ENCODE data around the gene BCKDHA. TPM values are rescaled to one million over a fixed set of nuclear protein-coding genes. Genes with fewer than 3 reads are reported as not detected.
"Not testable (repeated sequence)": the region's sequence is repeated elsewhere in the genome, so short reads cannot be mapped to it uniquely, and the experiment has no call there.

BCKDHA gene
- total and polyA plus RNA-seq, 12 donors: 19.5 to 74.6 (median 42.5) TPM

GRCh38 chr19:41405776-41406175, 8.2 kb downstream of the BCKDHA start:
- peaks cover 0 to 29% (median 0%) of the 10 kb centered on the region in 9 donors for H3K36me3 ChIP-seq
- peak in 1 of 2 donors; percentile 58 for DNase-seq
- ATAC-seq: peak in 7 of 8 donors; percentile 34 to 63 (median 46)
- no peaks in the 10 kb centered on the region for H3K27me3 ChIP-seq
- H3K27ac ChIP-seq: peak overlapping the region; percentile 29 to 84 (median 72)
- no peaks in the 10 kb centered on the region for H3K9me3 ChIP-seq
- no peak overlapping the region for H3K4me3 ChIP-seq
- 65 to 67% methylated on average over 6 of the region's 6 CpGs for WGBS, 2 donors
- peaks cover 28 to 98% (median 76%) of the 10 kb centered on the region in 9 donors for H3K4me1 ChIP-seq
- no peak for TF ChIP-seq CTCF (IDR thresholded peaks at IDR 0.05)
- intact Hi-C loops (cut with DNase I): no loop called here

- 36 to 49% methylated on average over 4 of the region's 4 CpGs for WGBS, 2 donors
- peaks cover 32 to 98% (median 87%) of the 10 kb centered on the region in 9 donors for H3K4me1 ChIP-seq
These were observed 9.7 kb downstream of the BCKDHA start for GRCh38 chr19:41407271-41407670.

GRCh38 chr19:41408256-41408655, 10.6 kb downstream of the BCKDHA start:
- peak overlapping the region; percentile 57 to 84 (median 75) for H3K27ac ChIP-seq
- intact Hi-C loops (cut with DNase I): no loop called here
- ATAC-seq (peak in 2 of 8 donors; percentile 27 to 30), DNase-seq (no peak)
- WGBS, 2 donors: 51 to 58% methylated on average over 4 of the region's 4 CpGs
- no peaks in the 10 kb centered on the region for H3K27me3 ChIP-seq
- peaks cover 0 to 31% (median 6%) of the 10 kb centered on the region in 9 donors for H3K36me3 ChIP-seq
- peak in 4 of 9 donors; percentile 11 to 29 (median 20) for TF ChIP-seq CTCF (IDR thresholded peaks at IDR 0.05)
- no peak overlapping the region for H3K4me3 ChIP-seq
- H3K4me1 ChIP-seq: peaks cover 32 to 98% (median 83%) of the 10 kb centered on the region in 9 donors
- H3K9me3 ChIP-seq: no peaks in the 10 kb centered on the region

More at GRCh38 chr19:41407271-41407670, 9.7 kb downstream of the BCKDHA start:
- ATAC-seq (peak in 5 of 8 donors; percentile 21 to 66 (median 36)), DNase-seq (no peak)
- peak overlapping the region; percentile 1 to 84 (median 72) for H3K27ac ChIP-seq
- no peaks in the 10 kb centered on the region for H3K27me3 ChIP-seq
- peak in 3 of 9 donors; percentile 6 to 18 (median 17) for TF ChIP-seq CTCF (IDR thresholded peaks at IDR 0.05)
- intact Hi-C loops (cut with DNase I): no loop called here
- no peak overlapping the region for H3K4me3 ChIP-seq
- peaks cover 0 to 32% (median 0%) of the 10 kb centered on the region in 9 donors for H3K36me3 ChIP-seq
- no peaks in the 10 kb centered on the region for H3K9me3 ChIP-seq

- Histone ChIP-seq H3K4me1 (peaks cover 30 to 92% (median 77%) of the 10 kb centered on the region in 9 donors), H3K36me3 (peaks cover 0 to 32% (median 12%) of the 10 kb centered on the region in 9 donors), H3K27ac (peak overlapping the region; percentile 57 to 84 (median 75))
- ATAC-seq; DNase-seq; H3K4me3 ChIP-seq; H3K9me3 ChIP-seq; intact Hi-C loops (cut with DNase I); H3K27me3 ChIP-seq: not testable (repeated sequence)
- WGBS, 2 donors: 92 to 96% methylated on average over 5 of the region's 5 CpGs
These were observed 11.2 kb downstream of the BCKDHA start for GRCh38 chr19:41408846-41409245.

DNA sequence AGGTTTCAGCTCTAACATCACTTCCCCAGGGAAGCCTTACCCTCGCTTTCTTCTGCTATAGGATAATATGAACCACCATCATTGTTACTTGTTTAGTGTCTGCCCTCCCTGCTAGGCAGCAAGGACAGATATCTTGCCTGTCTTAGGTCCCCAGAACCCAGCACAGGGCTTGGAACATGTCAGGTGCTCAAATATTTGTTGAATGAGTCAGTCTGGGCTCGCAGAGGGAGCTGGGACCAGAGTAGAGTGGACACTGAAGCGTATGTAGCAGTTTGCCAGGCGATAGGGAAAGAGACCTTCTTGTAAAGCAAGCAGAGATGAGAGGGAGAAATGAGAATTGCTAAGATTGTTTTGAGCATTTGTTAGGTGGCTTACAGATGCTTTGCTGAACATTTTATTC, 11.7 kb downstream of the BCKDHA start:
- Histone ChIP-seq H3K9me3 (no peaks in the 10 kb centered on the region), H3K4me3 (no peak overlapping the region), H3K27me3 (no peaks in the 10 kb centered on the region), H3K4me1 (peaks cover 30 to 88% (median 75%) of the 10 kb centered on the region in 9 donors), H3K27ac (peak overlapping the region; percentile 57 to 84 (median 75)), H3K36me3 (peaks cover 0 to 36% (median 16%) of the 10 kb centered on the region in 9 donors)
- ATAC-seq (peak; percentile 50 to 81 (median 62)), DNase-seq (peak in 1 of 2 donors; percentile 61)
- 45 to 52% methylated on average over 4 of the region's 4 CpGs for WGBS, 2 donors
- no peak for TF ChIP-seq CTCF (IDR thresholded peaks at IDR 0.05)
- intact Hi-C loops (cut with DNase I): no loop called here

Data from heart right ventricle (tissue), 16 donors.